ENCODE measurements around the gene TAS1R3.

- TF ChIP-seq CTCF (IDR thresholded peaks at IDR 0.05; ENCODE audit: insufficient read depth, low read length, poor library complexity, severe bottlenecking) (no peak), EZH2phosphoT487 (conservative IDR thresholded peaks at IDR 0.05; ENCODE audit: low read length) (no peak)
Measured at GRCh38 chr1:1322418-1322817, 8.7 kb upstream of the TAS1R3 start.

All from SU-DHL-6 (cell line).